GM12878 (cell line): ENCODE measurements around the gene TBCCD1. TPM values are rescaled to one million over a fixed set of nuclear protein-coding genes. Genes with fewer than 3 reads are reported as not detected.

ENCODE experiments used
- ATF7 ChIP-seq: fragments of 450-650 bp; IDR thresholded peaks from 2 replicates; pipeline ENCODE4 v1.6.1; 2016; ENCODE audit warnings: low read depth, mild to moderate bottlenecking
- BCLAF1 ChIP-seq: fragments of 450-650 bp; IDR thresholded peaks from 2 replicates; pipeline ENCODE4 v1.6.1; 2017; ENCODE audit warnings: antibody characterized with exemption, mild to moderate bottlenecking, moderate library complexity
- BRCA1 ChIP-seq: IDR thresholded peaks from 2 replicates; pipeline ENCODE4 v1.6.1; 2011; ENCODE audit warnings: low read depth, low read length, improper control_type of control experiment
- CREB1 ChIP-seq: IDR thresholded peaks from 2 replicates; pipeline ENCODE4 v1.6.1; 2012; ENCODE audit warnings: low read depth, mild to moderate bottlenecking, inconsistent platforms
- EED ChIP-seq: sonication (generic); IDR thresholded peaks from 2 replicates; pipeline ENCODE4 v1.6.1; 2016; ENCODE audit warnings: antibody characterized with exemption, low read depth
- FOXM1 ChIP-seq: IDR thresholded peaks from 2 replicates; pipeline ENCODE4 v1.6.1; 2012; ENCODE audit warnings: low read depth, mild to moderate bottlenecking, inconsistent platforms, low read length, moderate library complexity
- IRF4 ChIP-seq: IDR thresholded peaks from 2 replicates; pipeline ENCODE4 v1.6.1; 2011; ENCODE audit warnings: low read depth, low read length
- NFYB ChIP-seq: IDR thresholded peaks from 2 replicates; pipeline ENCODE4 v1.6.1; 2011; ENCODE audit warnings: low read depth, mild to moderate bottlenecking, low read length, improper control_type of control experiment, moderate library complexity; ENCODE audit not compliant: insufficient read depth
- NR2C2 ChIP-seq: IDR thresholded peaks from 2 replicates; pipeline ENCODE4 v1.6.1; 2011; ENCODE audit warnings: borderline replicate concordance, low read depth; ENCODE audit not compliant: control insufficient read depth, insufficient read length
- PBX3 ChIP-seq: IDR thresholded peaks from 2 replicates; pipeline ENCODE4 v1.6.1; 2011; ENCODE audit warnings: mild to moderate bottlenecking, low read depth, low read length, moderate library complexity; ENCODE audit not compliant: insufficient replicate concordance
- PKNOX1 ChIP-seq: fragments of 450-650 bp; IDR thresholded peaks from 2 replicates; pipeline ENCODE4 v1.6.1; 2016; ENCODE audit warnings: mild to moderate bottlenecking
- RAD51 ChIP-seq: fragments of 450-650 bp; IDR thresholded peaks from 2 replicates; pipeline ENCODE4 v1.6.1; 2016; ENCODE audit warnings: moderate library complexity, mild to moderate bottlenecking, inconsistent platforms
- RCOR1 ChIP-seq: conservative IDR thresholded peaks from 2 replicates; pipeline ENCODE4 v1.6.1; 2012; ENCODE audit warnings: low read depth, low read length, improper control_type of control experiment
- REST ChIP-seq: IDR thresholded peaks from 2 replicates; pipeline ENCODE4 v1.6.1; 2012; ENCODE audit warnings: mild to moderate bottlenecking, low read depth, low read length
- USF2 ChIP-seq: IDR thresholded peaks from 2 replicates; pipeline ENCODE4 v1.6.1; 2011; ENCODE audit warnings: low read depth, low read length, improper control_type of control experiment, borderline replicate concordance
- polyA plus RNA-seq, 11 experiments: library from polyadenylated mRNA; depleted of rRNA in 4 of 11; unstranded in 6 of 11; stranded (reverse) in 5 of 11; fragments of >200 nt; fragmentation: Nextera tagmentation in 4 of 11; fragmentation: Illumina TruSeq in 1 of 11; extraction: Ambion mirVana in 4 of 11; extraction: Trizol in 1 of 11; gene quantifications; 1 replicate in 1 of 11; 2 replicates in 10 of 11; pipeline versions ENCODE4 v1.2.1 to v1.2.3, GENCODE V29; 2011 to 2016; ENCODE audit warnings: inconsistent platforms in 2 of 11, missing spikeins in 2 of 11, low read depth in 1 of 11
- total RNA-seq, 4 experiments: library from RNA; depleted of rRNA in 3 of 4; stranded (reverse); fragments of >200 nt in 3 of 4; fragmentation: Illumina TruSeq in 1 of 4; extraction: Trizol in 1 of 4; gene quantifications; 2 replicates each; pipeline versions ENCODE4 v1.2.1 to v1.2.3, GENCODE V29; 2013 to 2021

Gene TBCCD1
- total and polyA plus RNA-seq, 10 of the 15 experiments (the other 5 are each of a cell fraction or from before 2014, with no cell fraction given), result 6.9 to 23.4 (median 14.7) TPM

- peak; percentile 51; the same call in 1 of the 2 replicates for TF ChIP-seq REST
- peak; percentile 64 for TF ChIP-seq PKNOX1
- TF ChIP-seq NFYB, result peak; percentile 91
- TF ChIP-seq PBX3, result peak; percentile 45
- peak; percentile 99 for TF ChIP-seq CREB1
- TF ChIP-seq EED, result no peak
- no peak for TF ChIP-seq FOXM1
- TF ChIP-seq NR2C2, result no peak
- TF ChIP-seq BRCA1, result peak; percentile 44; the same call in 1 of the 2 replicates
- TF ChIP-seq ATF7, result peak; percentile 99
- no peak for TF ChIP-seq BCLAF1
- no peak for TF ChIP-seq IRF4
- peak; percentile 50; the same call in 1 of the 2 replicates for TF ChIP-seq RAD51
- TF ChIP-seq USF2, result no peak; the same call in 1 of the 2 replicates
- TF ChIP-seq RCOR1, result no peak; the same call in 1 of the 2 replicates
Measured at GRCh38 chr3:186570096-186570940, 3.2 kb upstream of the TBCCD1 start, which contains the start of gene DNAJB11 (continued).
